Measurements from ENCODE around the gene SUPT4H1. TPM values are rescaled to one million over a fixed set of nuclear protein-coding genes. Genes with fewer than 3 reads are reported as not detected.

The SUPT4H1 gene
- total RNA-seq, 1 donor from 2014 or later, result 82.1 TPM

DNA sequence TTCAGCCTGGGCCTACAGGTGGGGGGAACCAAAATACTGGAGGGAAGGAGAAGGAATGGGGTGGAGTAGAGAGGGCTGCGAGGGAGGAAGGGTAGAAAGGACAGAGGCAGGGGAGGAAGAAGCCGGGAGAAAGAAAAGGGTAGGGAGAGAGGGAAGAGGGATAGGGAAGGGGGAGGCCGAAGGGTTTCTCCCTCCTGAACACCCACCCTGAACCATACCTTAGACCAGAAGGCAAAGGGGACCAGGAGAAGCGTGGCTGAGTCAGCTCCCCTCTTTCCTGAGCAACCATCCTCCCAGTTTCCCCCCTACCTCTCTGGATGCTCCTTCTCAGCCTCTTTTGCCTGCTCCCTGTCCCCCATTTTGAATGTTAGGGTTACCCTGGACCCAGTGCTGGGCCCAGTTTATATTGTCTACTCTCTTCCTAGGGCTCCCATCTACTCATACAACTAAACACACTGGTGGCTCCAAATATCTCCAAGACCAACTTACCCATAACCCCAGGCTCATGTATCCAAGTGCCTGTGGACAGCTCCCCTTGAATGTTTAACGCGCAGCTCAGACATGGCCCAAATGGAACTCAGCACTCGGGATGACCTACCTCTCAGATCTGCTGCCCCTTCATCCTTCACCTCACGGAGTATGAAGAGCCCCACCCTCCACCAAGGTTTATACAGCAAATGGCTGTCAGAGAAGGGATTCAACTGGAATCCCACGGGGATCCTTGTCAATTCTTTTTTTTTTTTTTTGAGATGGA, 31.3 kb downstream of the SUPT4H1 start:
- Mint-ChIP-seq H3K36me3 (ENCODE audit: unreplicated experiment) (peaks cover 8% of the 10 kb centered on the region), H3K27ac (ENCODE audit: unreplicated experiment) (no peak overlapping the region), H3K9me3 (ENCODE audit: unreplicated experiment) (peaks cover 5% of the 10 kb centered on the region), H3K27me3 (ENCODE audit: unreplicated experiment) (peaks cover 11% of the 10 kb centered on the region), H3K4me1 (ENCODE audit: low read depth, unreplicated experiment) (peaks cover 9% of the 10 kb centered on the region), H3K4me3 (ENCODE audit: unreplicated experiment) (no peak overlapping the region)
- peak; percentile 0 for DNase-seq
- TF ChIP-seq, protein P1, sequence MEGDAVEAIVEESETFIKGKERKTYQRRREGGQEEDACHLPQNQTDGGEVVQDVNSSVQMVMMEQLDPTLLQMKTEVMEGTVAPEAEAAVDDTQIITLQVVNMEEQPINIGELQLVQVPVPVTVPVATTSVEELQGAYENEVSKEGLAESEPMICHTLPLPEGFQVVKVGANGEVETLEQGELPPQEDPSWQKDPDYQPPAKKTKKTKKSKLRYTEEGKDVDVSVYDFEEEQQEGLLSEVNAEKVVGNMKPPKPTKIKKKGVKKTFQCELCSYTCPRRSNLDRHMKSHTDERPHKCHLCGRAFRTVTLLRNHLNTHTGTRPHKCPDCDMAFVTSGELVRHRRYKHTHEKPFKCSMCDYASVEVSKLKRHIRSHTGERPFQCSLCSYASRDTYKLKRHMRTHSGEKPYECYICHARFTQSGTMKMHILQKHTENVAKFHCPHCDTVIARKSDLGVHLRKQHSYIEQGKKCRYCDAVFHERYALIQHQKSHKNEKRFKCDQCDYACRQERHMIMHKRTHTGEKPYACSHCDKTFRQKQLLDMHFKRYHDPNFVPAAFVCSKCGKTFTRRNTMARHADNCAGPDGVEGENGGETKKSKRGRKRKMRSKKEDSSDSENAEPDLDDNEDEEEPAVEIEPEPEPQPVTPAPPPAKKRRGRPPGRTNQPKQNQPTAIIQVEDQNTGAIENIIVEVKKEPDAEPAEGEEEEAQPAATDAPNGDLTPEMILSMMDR (IDR thresholded peaks at IDR 0.05; ENCODE audit: partially characterized antibody, unreplicated experiment), result no peak

DNA sequence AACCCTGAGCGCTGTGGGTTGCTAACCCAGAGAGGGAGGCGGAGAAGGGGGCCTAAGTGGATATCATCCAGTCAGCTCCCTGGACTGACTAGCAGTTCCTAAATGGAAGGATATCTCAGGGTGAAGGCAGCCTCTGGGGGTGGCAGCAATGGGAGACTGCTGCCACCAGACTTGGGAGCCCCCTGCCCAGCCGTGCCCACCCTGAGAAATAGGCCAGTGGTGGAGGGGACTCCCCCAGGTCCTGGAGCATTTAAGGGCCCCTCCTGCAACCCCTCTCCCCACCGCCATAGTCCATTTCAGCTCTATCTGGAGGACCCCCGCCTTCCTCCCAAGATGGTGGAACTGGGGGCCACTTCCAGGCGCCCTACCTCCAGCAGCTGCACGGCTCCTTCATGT, 31.8 kb downstream of the SUPT4H1 start:
- Mint-ChIP-seq H3K4me1 (ENCODE audit: low read depth, unreplicated experiment) (peaks cover 7% of the 10 kb centered on the region), H3K36me3 (ENCODE audit: unreplicated experiment) (peaks cover 8% of the 10 kb centered on the region), H3K9me3 (ENCODE audit: unreplicated experiment) (peaks cover 5% of the 10 kb centered on the region), H3K4me3 (ENCODE audit: unreplicated experiment) (no peak overlapping the region), H3K27ac (ENCODE audit: unreplicated experiment) (no peak overlapping the region), H3K27me3 (ENCODE audit: unreplicated experiment) (peaks cover 9% of the 10 kb centered on the region)
- TF ChIP-seq, protein P1 (IDR thresholded peaks at IDR 0.05; ENCODE audit: partially characterized antibody, unreplicated experiment), result no peak
- DNase-seq, result peak; percentile 7

GRCh38 chr17:58319173-58320162, 32.5 kb downstream of the SUPT4H1 start:
- Mint-ChIP-seq H3K36me3 (ENCODE audit: unreplicated experiment) (peaks cover 8% of the 10 kb centered on the region), H3K27me3 (ENCODE audit: unreplicated experiment) (peaks cover 6% of the 10 kb centered on the region), H3K9me3 (ENCODE audit: unreplicated experiment) (peaks cover 5% of the 10 kb centered on the region), H3K4me1 (ENCODE audit: low read depth, unreplicated experiment) (peaks cover 5% of the 10 kb centered on the region), H3K4me3 (ENCODE audit: unreplicated experiment) (no peak overlapping the region), H3K27ac (ENCODE audit: unreplicated experiment) (no peak overlapping the region)
- TF ChIP-seq, protein P1 (IDR thresholded peaks at IDR 0.05; ENCODE audit: partially characterized antibody, unreplicated experiment), result no peak
- peak; percentile 9 for DNase-seq

GRCh38 chr17:58318627-58319172, 33.3 kb downstream of the SUPT4H1 start:
- H3K4me1 Mint-ChIP-seq (ENCODE audit: low read depth, unreplicated experiment), result peaks cover 6% of the 10 kb centered on the region
- H3K9me3 Mint-ChIP-seq (ENCODE audit: unreplicated experiment), result peaks cover 5% of the 10 kb centered on the region
- peaks cover 4% of the 10 kb centered on the region for H3K27me3 Mint-ChIP-seq (ENCODE audit: unreplicated experiment)
- no peak overlapping the region for H3K4me3 Mint-ChIP-seq (ENCODE audit: unreplicated experiment)
- H3K27ac Mint-ChIP-seq (ENCODE audit: unreplicated experiment), result no peak overlapping the region
- TF ChIP-seq, protein P1 (IDR thresholded peaks at IDR 0.05; ENCODE audit: partially characterized antibody, unreplicated experiment), result no peak
- peak; percentile 8 for DNase-seq
- peaks cover 8% of the 10 kb centered on the region for H3K36me3 Mint-ChIP-seq (ENCODE audit: unreplicated experiment)

Data from glutamatergic neuron (in vitro differentiated cells).